Activated CD4-positive, alpha-beta T cell treated with anti-CD3 and anti-CD28 coated beads, Interleukin-2, amount 50 U/mL, for 16 hours (primary cell): ENCODE measurements around the gene SNAP23.

Experiments used
- DNase-seq: peaks from one replicate; pipeline ENCODE4 v3.0.0-alpha.2; 2020

Gene SNAP23

DNA sequence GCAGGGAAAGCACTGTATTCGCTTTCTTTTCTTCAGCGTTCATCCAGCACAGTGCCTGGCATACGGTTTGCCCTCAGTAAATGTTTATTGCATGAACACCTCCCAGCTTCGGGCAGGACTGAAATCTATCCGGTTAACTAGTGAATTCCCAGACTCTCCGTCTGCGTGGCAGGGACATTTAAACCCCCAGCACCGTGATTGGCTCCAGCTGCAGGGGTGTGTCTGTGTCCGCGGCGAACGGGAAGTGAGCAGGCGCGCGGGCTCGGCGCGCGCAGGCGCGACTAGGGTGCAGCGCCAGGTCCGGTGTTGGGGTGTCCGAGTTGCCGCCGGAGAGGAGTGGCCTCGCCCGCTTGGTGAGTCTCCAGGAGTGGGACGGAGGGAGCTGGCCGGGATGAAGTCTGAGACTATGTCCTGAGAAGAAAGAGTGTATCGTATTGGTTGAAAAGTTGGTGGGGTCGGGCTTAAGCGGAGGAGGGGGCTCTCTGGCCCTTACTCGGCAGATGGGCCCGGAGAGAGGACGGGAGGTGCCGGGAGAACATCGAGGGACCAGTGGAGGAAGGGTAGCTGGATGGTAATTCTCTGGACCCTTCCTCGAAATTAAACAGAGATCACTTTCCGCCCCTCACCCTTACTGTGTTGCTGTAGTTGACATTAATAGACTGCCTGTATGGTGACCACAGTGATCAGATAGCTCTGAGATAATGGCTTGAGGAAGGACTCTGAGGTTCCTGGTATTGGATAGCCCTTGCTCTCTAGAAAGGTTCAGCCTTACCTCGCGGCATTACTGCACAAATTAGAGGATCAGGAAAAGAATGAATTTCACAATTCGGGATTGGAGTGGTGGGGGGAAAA, at the start of gene SNAP23:
SNAP23 (plus strand) TSS at position 274 of the 852 bp plus-strand sequence. CDS start 16,213 bp downstream, outside the sequence.
- peak; percentile 89 for DNase-seq

DNA sequence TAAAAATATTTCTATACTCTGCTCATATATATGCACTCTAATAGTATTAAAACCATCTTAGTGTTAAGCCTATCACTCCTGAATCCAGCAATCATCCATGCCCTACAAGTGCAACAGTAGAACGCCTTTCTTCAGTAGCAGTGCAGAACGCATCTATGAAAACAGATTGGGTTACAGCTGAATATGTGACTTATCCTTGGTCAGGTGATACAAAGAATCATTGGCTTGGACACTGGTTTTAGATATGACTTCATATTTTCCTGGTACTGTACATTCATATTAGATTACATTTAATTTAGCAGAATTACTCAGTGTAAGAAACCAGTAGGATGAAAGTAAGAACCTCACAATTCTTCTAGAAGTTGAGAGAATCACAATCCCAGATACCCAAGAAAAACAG, 47.8 kb upstream of the SNAP23 start:
- no peak for DNase-seq

DNA sequence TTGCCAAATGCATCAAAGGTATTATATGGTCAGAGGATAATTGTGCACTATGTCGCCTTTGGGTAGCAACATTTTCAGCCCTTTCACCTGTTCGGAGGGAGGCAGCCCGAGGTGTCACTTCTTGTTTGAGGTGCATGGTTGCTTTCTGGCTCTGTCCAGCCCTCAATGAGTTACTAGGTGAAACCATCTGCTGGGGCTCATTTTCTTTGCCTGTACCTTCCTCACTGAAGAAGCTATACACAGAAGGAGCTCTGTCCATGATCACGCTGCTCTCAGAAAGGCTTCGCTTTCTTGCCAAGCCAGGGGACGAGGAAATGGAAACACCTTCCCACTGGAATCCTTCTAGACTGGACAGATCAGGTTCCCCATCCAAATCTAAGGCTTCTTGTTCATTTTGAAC, 47.2 kb upstream of the SNAP23 start:
- DNase-seq = no peak

DNA sequence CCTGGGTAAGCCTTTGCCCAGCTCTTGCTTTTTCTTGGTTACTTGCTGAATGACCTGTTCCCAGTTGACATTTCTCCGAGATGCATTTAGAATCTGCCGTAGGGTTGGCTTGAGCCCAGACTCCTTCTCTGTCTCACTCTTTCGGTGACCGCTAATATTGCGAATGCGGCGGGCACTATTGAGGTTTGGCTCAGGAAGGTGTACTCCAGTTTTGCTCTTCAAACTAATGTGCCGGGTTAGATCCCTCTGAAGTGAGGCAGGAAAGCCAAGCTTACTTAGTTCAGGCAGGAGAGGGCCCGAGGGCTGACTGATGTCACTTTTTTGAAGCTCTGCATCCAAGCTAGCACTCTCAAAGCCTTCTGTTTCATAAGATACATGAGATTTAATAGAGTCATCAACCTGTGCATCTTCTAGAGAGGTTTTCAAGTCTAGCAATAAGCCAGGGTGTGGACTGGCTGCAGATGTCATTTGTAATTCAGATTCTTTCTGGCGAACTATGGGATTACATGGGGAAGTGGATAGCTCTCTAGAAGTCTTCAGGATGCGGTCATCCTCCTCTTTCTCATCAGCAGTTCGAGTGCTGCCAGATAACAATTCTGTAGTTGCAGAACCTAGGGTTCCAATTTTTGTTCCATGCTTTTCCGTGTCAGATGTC, 45.5 kb upstream of the SNAP23 start:
- no peak for DNase-seq

DNA sequence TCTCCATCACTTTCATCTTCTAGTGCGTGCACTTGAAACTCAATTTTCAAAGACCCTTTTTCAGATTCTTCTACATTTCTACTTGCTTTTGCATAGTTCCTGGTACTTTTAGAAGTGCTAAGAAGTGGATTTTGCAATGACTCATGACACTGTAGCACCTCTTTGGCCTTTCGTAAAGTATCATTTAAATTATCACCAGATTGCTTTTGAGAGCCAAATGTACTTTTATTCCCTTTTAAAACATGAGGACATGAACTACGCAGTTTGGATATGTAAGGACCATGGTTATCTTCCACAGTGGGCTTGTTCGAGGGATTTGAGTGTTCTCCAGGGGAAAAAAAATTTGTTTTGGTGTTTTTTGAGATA, 45.0 kb upstream of the SNAP23 start:
- DNase-seq = no peak

DNA sequence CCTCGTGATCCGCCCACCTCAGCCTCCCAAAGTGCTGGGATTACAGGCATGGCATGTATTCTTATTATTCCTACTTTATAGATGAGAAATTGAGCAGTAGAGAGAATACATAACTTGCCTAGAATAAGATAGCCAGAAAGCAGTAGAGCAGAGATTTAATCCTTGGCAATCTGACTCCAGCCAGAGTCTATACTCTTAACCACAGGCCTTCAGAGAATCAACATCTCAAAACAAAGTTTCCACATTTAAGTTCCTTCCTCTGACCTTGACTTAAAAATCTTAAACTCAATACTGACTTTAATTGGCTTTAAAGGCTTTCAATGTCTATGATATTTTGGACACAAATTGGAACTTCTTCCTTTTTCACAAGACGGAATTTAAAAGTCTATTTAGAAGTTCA, 41.6 kb upstream of the SNAP23 start:
- DNase-seq = no peak

DNA sequence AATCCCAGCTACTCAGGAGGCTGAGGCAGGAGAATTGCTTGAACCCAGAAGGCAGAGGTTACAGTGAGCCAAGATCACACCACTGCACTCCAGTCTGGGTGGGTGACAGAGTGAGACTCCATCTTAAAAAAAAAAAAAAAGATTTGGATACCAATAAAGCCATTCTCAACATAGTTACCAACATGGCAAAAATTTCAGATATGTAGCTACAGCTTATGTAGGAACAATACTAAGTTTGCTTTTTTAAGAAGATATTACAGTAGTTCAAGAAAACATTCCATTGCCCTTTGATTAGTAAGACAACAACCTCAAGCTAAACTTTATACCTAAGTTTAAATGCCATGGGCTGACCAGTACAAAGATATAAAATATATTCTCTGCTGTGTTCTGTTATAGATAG, 38.9 kb upstream of the SNAP23 start:
- DNase-seq = no peak

DNA sequence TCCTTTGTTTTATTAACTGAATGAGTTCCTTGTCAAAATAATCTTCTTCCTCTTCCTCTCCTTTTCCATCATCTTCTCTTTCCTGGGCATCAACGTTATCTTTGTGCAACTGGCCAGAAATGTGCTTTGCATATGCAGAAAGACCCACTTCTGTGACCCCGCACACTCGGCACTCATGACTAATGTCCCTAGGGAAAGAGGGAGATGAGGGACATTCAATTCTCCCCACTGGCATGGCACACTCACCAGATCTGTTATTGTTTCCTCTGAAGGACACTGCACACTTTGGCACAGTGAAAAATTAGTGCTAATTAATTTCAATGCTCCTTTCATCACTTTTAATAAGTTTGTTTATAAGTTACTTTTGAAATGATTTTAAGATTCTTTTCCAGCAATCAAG, 38.5 kb upstream of the SNAP23 start:
- DNase-seq = no peak

DNA sequence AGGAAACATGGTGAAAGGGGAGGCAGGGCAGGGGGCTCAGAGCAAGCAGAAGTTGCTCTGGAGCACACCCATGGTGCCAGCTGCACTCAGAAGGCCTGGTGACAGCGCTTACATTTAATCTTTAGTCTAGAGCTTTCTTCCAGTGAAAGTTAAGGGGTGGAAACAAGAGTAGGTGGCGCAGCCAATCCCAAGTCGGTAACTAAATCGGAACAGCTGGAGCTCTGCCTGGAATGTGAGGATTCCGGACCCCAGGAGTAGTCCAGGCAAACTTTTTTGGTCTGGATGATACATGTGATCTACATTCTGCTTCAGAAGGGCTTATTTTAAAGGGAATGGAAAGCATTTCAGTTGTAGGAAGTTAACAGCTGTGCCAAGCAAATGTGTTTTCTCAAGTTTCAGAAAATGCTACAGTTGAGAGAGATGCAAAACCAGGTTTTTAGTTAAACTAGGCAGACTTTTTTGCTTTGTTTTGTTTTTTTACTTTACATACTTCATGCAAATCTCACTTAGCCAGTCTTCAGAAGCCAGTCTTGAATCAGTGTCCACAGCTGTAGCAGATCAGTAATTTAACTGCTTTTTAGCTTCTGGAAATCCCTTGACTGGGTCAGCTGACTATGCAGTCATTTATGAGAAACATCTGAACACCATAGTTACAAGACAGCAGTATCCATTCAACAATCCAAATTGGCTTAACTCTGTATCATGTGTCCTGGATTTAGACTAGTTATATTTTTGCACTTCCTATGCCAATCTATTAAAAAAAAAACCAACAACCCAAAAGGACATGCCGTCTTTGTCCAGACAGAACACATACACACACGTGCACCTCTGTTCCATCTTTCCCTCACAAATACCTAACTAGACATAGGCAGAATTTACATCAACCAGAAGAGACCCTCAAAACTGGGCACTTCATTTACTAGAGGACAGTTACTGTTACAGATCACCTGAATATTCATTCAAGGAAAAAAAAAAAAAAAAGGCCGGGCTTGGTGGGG, 37.7 kb upstream of the SNAP23 start:
- no peak for DNase-seq

DNA sequence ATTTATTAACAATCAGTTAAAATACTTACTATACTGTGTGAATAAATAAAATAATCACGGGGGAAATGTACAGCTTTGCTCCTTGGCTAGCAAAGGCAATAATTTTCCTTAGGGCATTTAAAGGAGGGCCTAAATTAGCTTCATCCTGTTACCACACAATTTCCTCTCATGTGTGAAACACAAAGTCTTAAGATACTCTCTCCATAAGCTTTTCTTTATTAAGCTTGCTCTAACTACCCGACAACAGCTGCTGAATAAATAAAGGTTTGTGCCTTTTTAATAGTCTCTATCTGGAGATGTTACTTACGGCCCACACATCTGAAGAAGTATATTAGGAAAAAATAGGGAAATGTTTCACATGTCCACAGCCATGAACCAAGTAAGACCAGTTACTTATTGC, 34.2 kb upstream of the SNAP23 start:
- no peak for DNase-seq

DNA sequence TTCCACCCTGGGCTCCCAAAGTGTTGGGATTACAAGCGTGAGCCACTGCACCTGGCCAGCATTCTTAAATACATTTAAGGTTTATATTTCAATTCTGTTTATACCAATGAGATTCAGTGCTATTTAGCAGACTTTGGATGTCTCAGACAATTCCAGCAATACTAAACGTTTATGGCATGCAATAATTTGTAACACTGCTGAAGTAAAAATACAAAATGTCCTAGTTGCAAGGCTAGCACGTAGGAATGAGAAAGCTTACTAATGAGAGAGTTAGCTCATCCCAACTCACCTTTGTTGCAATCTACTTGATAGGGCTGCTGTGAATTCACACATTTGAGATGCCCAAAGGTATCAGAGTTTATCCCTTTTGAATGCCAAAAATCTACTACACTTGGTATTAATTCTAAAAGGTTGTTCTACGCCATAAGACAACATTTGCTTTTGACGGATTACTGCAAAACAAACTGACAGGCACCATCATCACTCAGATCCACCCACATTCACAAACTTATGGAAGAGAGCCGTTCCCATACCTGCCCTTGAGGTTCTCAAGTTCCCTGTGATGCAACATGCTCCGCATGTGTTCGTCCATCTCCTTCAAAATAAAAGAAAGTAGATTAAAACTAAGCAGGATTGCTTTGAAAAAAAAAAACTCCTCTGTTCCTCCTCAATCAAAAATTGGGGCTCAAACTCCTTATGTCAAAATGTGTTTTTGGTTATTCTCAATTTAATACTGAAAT, 29.7 kb upstream of the SNAP23 start:
- DNase-seq = no peak

DNA sequence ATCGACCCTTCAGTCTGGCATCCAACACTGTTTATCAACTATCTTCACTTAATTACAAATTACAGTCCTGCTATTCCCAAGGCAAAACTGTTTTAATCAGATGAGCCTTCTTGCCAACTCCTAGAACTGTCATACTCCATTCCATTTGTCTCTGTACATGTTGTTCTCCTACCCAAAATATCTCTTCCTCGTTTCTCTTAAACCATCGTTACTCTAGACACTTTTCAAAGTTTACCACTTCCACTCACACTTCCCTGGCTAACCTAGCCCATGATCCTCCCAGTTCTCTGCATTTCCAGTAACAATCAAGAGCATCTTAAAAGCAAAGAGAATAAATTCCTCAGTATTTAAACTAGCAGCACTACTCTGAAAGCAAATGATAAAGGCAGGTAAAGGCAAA, 24.4 kb upstream of the SNAP23 start:
- DNase-seq = no peak

DNA sequence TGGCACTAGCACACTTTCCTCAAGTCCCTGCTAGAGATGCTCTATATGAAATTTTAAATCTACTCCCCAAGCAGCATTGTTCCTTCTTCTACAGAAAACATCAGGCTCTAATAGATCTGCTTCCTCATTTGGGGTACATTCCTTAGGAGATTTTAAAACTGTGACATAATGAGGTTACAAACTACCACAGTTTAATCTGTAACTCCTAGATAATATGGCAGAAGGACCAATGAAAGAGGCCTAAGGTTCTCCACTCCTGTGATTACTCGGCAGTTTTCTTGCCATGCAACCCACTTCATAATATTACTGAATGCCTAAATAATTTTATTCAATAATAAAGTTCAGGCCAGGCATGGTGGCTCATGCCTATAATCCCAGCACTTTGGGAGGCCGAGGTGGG, 20.6 kb upstream of the SNAP23 start:
- no peak for DNase-seq

DNA sequence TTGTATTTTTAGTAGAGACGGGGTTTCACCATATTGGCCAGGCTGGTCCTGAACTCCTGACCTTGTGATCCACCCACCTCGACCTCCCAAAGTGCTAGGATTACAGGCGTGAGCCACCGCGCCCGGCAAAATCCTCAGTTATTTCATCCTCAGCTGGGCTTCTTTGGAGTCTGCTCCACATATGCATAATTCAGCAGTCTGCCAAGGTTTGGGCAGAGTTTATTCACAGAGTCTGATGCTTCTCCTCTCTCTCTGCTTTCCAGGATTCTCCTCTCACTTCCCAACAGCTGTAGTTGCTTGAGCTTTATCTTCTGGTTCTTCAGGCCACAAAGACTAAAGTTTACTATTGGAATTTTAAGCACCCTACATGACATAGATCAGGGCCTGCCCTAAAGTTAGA, 12.7 kb upstream of the SNAP23 start:
- no peak for DNase-seq

DNA sequence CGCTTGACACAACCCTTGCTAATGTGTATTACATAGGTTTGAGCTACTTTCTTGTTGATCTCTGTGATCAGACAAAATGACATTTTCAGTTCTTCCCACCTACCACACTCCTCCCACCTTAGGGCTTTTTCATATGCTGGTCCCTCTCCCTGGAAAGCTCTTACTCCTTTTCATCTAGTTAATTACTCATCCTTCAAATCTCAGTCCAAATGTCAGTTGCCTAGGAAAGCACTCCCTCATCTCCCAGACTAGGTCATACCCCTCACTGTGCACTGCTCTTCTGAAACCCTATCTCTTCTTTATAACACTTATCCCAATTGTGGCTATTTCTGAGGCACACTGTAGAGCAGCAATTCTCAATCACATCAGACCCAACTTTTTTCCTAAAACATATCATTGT, 11.8 kb upstream of the SNAP23 start:
- DNase-seq = no peak

DNA sequence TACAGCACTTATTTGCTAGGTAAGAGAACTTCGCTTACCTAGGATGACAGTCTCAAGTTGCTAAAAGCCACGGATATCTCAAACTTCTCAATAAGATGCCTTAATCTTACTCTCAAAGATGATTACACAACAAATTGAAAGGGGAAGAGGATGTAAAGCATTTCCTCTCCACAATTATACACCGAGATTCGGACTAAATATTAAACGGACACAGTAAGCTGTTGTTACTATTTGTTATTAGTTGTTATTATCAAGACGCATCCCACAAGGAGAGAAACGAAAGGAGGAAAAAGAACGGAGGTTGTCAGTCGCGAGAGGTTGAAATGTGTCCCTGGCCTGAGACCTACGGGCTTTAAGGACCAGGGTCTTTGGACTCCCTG, 5.2 kb upstream of the SNAP23 start:
- DNase-seq = no peak

DNA sequence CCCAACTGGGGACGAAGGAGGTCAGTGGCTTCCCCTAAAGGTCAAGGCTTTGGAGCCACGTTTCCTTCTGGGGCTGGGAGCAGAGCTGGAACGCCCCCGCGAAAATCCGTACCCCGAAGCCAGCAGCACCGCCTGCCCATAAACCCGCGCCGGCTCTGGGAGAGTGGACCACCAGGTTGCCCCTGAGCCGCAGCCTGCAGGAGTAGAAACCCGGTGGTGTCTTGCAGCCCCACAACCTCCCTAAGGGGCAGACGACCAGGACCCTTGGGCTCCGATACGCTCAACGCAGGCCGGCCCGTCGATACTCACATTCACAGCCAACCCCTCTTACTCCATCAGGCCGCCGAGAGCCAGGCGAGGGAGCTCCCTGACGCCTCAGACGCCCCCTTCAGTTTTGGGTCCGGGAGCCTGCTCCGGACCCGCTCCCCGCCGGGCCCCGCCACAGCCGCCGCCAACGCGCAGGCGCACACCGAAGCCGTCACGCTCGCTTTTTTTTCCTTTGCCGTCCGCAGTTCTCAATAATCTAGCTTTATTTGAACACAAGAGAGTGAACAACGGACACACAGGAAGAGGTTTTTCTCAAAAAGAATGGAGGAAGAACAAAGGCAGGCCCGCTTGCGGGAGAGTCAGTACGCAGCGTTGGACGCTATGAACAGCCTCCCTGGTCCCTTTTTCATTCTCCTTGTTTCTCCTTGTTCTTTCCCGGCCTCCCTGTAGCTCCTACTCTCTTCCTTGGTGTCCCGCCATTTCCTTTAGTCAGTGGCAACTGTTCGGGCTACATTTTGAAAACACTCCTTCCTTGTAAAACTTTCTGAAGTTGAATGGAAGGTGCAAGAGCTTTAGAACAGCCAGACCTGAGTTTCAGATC, 4.5 kb upstream of the SNAP23 start, which contains the start of gene ZNF106:
ZNF106 (minus strand) TSS at position 471 of the 868 bp plus-strand sequence. CDS start 18,852 bp downstream, outside the sequence.
- DNase-seq = peak; percentile 93

DNA sequence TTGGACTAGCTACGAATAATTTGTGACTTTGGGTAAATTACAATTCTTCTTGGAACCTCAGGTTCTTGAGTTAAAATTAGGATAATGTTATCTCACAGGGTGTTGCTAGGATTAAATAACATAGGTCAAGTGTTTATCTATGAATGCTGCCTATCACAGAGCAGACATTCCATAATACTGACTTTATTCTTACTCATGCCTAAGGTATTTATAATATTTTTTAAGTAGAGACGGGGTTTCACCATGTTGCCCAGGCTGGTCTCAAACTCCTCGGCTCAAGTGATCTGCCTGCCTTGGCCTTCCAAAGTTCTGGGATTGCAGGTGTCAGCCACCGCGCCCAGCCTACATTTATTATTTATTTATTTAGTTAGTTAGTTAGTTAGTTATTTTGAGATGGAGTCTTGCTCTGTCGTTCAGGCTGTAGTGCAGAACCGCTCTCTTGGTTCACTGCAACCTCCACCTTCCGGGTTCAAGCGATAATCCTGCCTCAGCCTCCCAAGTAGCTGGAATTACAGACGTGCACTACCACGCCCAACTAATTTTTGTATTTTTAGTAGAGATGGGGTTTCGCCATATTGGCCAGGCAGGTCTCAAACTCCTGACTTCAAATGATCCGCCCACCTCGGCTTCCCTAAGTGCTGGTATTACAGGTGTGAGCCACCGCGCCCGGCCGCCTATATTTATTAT, 3.8 kb upstream of the SNAP23 start:
- DNase-seq = no peak

DNA sequence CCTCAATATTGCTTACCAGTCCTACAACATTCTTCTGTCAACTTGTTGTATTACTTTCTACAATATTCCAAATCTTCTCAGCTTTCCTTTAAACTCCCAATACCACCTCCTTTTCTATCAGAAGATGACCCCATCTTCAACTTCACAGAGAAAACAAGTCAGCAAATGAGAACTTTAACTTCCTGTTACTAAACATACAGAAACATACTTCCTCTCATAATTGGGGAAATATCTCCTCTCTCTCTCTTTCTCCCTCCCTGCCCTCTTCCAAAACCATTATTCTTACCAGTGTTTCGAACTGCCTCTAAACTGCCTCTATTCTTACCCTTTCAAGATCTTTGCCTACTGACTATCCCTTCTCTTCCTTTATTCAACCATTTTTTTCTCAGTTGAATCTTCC, 1.8 kb upstream of the SNAP23 start:
- no peak for DNase-seq

DNA sequence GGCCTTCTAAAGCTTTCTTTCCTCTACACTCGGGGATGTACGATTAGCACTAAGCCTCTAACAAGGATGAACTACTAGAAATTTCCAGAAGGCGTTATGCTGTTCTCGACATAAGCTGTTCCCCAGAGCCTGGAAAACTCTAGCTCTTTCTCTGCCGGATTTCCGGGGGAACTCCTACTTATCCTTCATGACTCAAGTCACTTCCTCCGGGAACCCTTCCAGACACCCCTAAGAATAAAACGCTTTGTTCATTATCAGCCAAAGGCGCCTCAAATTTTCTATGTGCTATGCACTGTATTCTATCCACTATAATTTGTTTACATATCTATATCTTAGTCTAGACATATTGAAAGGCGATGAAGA, 455 bp upstream of the SNAP23 start:
- DNase-seq = no peak
